ENCODE measurements around the gene DNAI2.

DNAI2 gene

DNA sequence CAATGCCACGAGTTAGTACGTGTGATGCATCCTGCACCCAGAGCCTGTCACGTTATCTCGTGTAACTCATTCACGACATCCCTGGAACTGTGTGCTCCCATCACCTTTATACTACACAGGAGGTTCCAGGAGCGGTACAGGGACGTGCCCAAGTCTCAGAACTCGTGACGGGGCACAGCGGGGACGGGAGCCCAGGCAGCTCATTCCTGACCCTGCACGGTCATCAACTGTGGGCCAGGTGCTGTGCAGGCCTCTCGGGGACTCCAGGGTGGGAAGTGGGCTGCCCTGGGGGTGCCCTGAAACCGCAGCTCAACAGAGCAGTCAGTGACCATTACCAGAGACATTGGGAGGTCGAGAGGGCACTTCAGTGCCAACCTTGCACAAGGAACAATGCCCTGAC lies 40.8 kb downstream of the DNAI2 start:
- Histone ChIP-seq H3K4me1 (ENCODE audit: control insufficient read depth, insufficient read depth, low read length) (no peaks in the 10 kb centered on the region), H3K9me3 (ENCODE audit: control insufficient read depth, insufficient read depth, low read depth, low read length) (no peaks in the 10 kb centered on the region), H3K27ac (ENCODE audit: extremely low read depth, low read depth, low read length) (no peak overlapping the region), H3K4me3 (ENCODE audit: low read depth, low read length) (no peak overlapping the region), H3K36me3 (ENCODE audit: control insufficient read depth in 2 of 2, insufficient read depth in 1 of 2, low read length in 2 of 2) (no peaks in the 10 kb centered on the region)
- ChIA-PET CTCF (interaction anchor here (0.9 to 1.8 kb wide), 2 partner anchors 15 to 53 kb away, joined by 5 to 7 read pairs; partner anchors contain the start of gene GPR142), POLR2A (interaction anchor here (0.8 to 1.8 kb wide), 2 partner anchors 9 to 18 kb away, joined by 3 to 4 read pairs; no protein-coding TSS in a partner anchor)
- TF ChIP-seq ZNF571 (tag by site-specific recombination; IDR thresholded peaks at IDR 0.05) (no peak), ZNF707 (tag by site-specific recombination; IDR thresholded peaks at IDR 0.05) (no peak), ZNF596 (tag by site-specific recombination; IDR thresholded peaks at IDR 0.05) (no peak)
- TF ChIP-seq, protein P1, sequence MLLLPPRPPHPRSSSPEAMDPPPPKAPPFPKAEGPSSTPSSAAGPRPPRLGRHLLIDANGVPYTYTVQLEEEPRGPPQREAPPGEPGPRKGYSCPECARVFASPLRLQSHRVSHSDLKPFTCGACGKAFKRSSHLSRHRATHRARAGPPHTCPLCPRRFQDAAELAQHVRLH (tag by site-specific recombination; IDR thresholded peaks at IDR 0.05) = no peak
- TF ChIP-seq, protein P2, sequence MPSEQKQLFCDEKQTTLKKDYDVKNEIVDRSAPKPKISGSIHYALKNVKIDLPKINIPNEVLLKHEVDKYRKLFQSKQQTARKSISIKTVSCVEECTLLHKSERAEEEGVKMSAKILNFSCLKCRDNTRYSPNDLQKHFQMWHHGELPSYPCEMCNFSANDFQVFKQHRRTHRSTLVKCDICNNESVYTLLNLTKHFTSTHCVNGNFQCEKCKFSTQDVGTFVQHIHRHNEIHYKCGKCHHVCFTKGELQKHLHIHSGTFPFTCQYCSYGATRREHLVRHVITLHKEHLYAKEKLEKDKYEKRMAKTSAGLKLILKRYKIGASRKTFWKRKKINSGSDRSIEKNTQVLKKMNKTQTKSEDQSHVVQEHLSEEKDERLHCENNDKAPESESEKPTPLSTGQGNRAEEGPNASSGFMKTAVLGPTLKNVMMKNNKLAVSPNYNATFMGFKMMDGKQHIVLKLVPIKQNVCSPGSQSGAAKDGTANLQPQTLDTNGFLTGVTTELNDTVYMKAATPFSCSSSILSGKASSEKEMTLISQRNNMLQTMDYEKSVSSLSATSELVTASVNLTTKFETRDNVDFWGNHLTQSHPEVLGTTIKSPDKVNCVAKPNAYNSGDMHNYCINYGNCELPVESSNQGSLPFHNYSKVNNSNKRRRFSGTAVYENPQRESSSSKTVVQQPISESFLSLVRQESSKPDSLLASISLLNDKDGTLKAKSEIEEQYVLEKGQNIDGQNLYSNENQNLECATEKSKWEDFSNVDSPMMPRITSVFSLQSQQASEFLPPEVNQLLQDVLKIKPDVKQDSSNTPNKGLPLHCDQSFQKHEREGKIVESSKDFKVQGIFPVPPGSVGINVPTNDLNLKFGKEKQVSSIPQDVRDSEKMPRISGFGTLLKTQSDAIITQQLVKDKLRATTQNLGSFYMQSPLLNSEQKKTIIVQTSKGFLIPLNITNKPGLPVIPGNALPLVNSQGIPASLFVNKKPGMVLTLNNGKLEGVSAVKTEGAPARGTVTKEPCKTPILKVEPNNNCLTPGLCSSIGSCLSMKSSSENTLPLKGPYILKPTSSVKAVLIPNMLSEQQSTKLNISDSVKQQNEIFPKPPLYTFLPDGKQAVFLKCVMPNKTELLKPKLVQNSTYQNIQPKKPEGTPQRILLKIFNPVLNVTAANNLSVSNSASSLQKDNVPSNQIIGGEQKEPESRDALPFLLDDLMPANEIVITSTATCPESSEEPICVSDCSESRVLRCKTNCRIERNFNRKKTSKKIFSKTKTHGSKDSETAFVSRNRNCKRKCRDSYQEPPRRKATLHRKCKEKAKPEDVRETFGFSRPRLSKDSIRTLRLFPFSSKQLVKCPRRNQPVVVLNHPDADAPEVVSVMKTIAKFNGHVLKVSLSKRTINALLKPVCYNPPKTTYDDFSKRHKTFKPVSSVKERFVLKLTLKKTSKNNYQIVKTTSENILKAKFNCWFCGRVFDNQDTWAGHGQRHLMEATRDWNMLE (tag by site-specific recombination; conservative IDR thresholded peaks at IDR 0.05; ENCODE audit: low read depth) = no peak

DNA sequence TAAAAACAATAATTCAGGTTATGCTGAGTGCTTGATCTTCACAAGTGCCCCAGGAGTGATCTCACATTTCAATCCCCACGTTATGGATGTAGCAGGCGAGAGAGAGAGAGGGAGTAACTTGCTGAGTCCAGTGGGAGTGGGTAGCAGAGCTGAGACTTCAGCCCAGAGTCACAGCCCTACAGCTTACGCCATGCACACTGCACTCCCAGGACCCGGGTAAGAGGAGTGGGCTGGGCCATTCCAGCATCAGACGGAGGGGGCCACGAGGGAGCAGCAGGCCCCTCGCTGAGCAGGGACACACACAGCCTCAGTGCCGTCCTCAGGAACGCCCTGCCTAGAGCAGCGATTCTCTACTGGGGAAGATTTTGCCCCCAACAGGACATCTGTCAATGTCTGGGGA lies 42.2 kb downstream of the DNAI2 start:
- no peak overlapping the region for H3K4me3 ChIP-seq (ENCODE audit: low read depth, low read length)
- H3K4me1 ChIP-seq (ENCODE audit: control insufficient read depth, insufficient read depth, low read length) = no peaks in the 10 kb centered on the region
- CTCF ChIA-PET = interaction anchor here (1.1 to 1.8 kb wide), 2 partner anchors 20 to 52 kb away, joined by 3 to 7 read pairs; partner anchors contain the start of gene GPR142
- POLR2A ChIA-PET = no interaction called here
- H3K9me3 ChIP-seq (ENCODE audit: control insufficient read depth, insufficient read depth, low read depth, low read length) = no peaks in the 10 kb centered on the region
- no peaks in the 10 kb centered on the region for H3K36me3 ChIP-seq (ENCODE audit: control insufficient read depth in 2 of 2, insufficient read depth in 1 of 2, low read length in 2 of 2)
- no peak overlapping the region for H3K27ac ChIP-seq (ENCODE audit: extremely low read depth, low read depth, low read length)
- TF ChIP-seq ZNF10 (tag by site-specific recombination; IDR thresholded peaks at IDR 0.05) (no peak), ZNF214 (tag by site-specific recombination; IDR thresholded peaks at IDR 0.05; ENCODE audit: borderline replicate concordance) (no peak), EGR2 (tag by site-specific recombination; IDR thresholded peaks at IDR 0.05; ENCODE audit: low read depth) (no peak), ZNF623 (tag by site-specific recombination; IDR thresholded peaks at IDR 0.05) (no peak), ZNF23 (tag by site-specific recombination; IDR thresholded peaks at IDR 0.05; ENCODE audit: borderline replicate concordance) (no peak), ZNF658 (tag by site-specific recombination; IDR thresholded peaks at IDR 0.05) (no peak), ZNF394 (tag by site-specific recombination; IDR thresholded peaks at IDR 0.05; ENCODE audit: borderline replicate concordance) (no peak), ZNF248 (tag by site-specific recombination; IDR thresholded peaks at IDR 0.05) (no peak), MEIS1 (CRISPR knock-in tag; IDR thresholded peaks at IDR 0.05; ENCODE audit: borderline replicate concordance) (no peak), BCL11A (tag by site-specific recombination; IDR thresholded peaks at IDR 0.05; ENCODE audit: low read depth) (no peak), ZNF558 (tag by site-specific recombination; IDR thresholded peaks at IDR 0.05) (no peak), ZNF677 (tag by site-specific recombination; IDR thresholded peaks at IDR 0.05) (no peak), ZNF707 (tag by site-specific recombination; IDR thresholded peaks at IDR 0.05) (no peak), ZBTB17 (tag by site-specific recombination; IDR thresholded peaks at IDR 0.05) (no peak), ZNF571 (tag by site-specific recombination; IDR thresholded peaks at IDR 0.05) (no peak), ZNF350 (tag by site-specific recombination; IDR thresholded peaks at IDR 0.05) (no peak), ZNF76 (tag by site-specific recombination; IDR thresholded peaks at IDR 0.05; ENCODE audit: borderline replicate concordance, low read depth) (no peak)
- TF ChIP-seq, protein P3, sequence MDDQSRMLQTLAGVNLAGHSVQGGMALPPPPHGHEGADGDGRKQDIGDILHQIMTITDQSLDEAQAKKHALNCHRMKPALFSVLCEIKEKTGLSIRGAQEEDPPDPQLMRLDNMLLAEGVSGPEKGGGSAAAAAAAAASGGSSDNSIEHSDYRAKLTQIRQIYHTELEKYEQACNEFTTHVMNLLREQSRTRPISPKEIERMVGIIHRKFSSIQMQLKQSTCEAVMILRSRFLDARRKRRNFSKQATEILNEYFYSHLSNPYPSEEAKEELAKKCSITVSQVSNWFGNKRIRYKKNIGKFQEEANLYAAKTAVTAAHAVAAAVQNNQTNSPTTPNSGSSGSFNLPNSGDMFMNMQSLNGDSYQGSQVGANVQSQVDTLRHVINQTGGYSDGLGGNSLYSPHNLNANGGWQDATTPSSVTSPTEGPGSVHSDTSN (CRISPR knock-in tag; IDR thresholded peaks at IDR 0.05) = no peak
- TF ChIP-seq, protein P4, sequence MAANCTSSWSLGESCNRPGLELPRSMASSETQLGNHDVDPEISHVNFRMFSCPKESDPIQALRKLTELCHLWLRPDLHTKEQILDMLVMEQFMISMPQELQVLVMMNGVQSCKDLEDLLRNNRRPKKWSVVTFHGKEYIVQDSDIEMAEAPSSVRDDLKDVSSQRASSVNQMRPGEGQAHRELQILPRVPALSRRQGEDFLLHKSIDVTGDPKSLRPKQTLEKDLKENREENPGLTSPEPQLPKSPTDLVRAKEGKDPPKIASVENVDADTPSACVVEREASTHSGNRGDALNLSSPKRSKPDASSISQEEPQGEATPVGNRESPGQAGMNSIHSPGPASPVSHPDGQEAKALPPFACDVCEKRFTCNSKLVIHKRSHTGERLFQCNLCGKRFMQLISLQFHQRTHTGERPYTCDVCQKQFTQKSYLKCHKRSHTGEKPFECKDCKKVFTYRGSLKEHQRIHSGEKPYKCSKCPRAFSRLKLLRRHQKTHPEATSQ (tag by site-specific recombination; IDR thresholded peaks at IDR 0.05) = no peak
- TF ChIP-seq, protein P5, sequence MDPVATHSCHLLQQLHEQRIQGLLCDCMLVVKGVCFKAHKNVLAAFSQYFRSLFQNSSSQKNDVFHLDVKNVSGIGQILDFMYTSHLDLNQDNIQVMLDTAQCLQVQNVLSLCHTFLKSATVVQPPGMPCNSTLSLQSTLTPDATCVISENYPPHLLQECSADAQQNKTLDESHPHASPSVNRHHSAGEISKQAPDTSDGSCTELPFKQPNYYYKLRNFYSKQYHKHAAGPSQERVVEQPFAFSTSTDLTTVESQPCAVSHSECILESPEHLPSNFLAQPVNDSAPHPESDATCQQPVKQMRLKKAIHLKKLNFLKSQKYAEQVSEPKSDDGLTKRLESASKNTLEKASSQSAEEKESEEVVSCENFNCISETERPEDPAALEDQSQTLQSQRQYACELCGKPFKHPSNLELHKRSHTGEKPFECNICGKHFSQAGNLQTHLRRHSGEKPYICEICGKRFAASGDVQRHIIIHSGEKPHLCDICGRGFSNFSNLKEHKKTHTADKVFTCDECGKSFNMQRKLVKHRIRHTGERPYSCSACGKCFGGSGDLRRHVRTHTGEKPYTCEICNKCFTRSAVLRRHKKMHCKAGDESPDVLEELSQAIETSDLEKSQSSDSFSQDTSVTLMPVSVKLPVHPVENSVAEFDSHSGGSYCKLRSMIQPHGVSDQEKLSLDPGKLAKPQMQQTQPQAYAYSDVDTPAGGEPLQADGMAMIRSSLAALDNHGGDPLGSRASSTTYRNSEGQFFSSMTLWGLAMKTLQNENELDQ (tag by site-specific recombination; IDR thresholded peaks at IDR 0.05; ENCODE audit: low read depth) = no peak
